Epithelial cell of esophagus (primary cell): ENCODE data around the gene DIP2C.

Experiments
- DNase-seq: peaks from one replicate; pipeline ENCODE4 v3.0.0; 2010; ENCODE audit warnings: low read depth
- H3K4me3 ChIP-seq: 2 replicates; pipeline ENCODE4 v1.5.1; 2011; ENCODE audit warnings: mild to moderate bottlenecking, low read length, control low read depth
- CTCF ChIP-seq: IDR thresholded peaks from 2 replicates; pipeline ENCODE4 v1.5.1; 2011; ENCODE audit warnings: low read depth, mild to moderate bottlenecking, low read length, control low read depth, inconsistent platforms; ENCODE audit not compliant: insufficient read depth; ENCODE audit errors: missing control alignments

Gene DIP2C

GRCh38 chr10:224571-224970, 464.9 kb downstream of the DIP2C start:
- no peak for DNase-seq
- TF ChIP-seq CTCF, result no peak
- no peak overlapping the region for H3K4me3 ChIP-seq
